GM18511 (cell line): Measurements from ENCODE around the gene NDFIP1.

Experiments
- ATAC-seq: cut with Tn5 transposase; IDR thresholded peaks from one replicate; pipeline ENCODE4 v1.9.1; 2021; ENCODE audit warnings: mild to moderate bottlenecking, moderate library complexity; ENCODE audit not compliant: unreplicated experiment

NDFIP1 gene

DNA sequence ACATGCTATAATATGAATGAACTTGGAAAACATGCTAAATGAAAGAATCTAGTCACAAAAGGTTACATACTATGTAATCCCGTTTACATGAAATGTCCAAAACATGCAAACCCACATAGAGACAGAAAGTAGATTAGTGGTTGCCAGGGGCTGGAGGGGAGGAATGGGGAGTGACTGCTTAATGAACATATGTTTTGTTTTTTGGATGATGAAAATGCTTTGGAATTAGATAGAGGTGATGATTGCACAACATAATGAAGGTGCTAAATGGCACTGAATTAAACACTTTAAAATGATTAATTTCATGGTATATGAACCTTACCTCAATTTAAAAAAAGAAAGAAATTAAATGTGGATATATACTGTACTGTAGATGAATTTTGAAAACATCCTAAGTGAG lies 17.6 kb upstream of the NDFIP1 start:
- ATAC-seq = no peak

DNA sequence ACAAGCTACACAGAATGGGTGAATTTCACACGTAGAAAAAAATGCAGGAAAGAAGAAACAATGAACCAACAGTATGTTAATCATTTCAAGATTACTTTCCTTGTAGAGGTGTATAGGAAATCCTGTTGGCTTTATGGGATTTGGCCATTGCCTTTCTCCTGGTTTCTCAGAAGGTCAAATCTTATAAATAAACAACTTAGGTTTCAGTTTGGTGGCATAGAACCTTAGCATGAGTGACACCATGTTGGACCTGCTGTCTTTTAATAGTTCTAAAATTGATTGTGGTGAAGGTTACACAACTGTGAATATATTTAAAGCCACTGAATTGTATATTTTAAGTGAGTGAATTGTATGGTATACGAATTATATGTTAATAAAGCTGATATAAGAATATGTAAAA lies 16.7 kb upstream of the NDFIP1 start:
- no peak for ATAC-seq

DNA sequence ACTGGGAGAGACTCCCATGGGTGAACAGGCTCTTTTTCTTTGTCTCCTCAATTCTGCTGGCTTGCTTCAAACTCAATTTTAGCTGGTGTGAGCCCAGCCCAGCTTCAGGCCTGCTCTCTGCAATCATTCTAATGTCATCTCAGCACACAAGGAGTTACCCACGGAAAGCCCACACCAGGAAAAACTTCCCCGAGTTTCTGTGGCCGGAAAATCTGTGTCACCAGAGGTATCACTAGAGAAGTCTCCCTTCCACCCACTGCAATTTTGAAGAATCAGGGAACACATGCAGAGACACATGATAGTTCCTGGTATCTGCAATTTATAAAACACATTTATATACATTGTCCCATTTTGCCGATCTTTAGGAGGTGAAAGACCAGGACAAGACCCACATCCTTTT lies 13.5 kb upstream of the NDFIP1 start:
- no peak for ATAC-seq

DNA sequence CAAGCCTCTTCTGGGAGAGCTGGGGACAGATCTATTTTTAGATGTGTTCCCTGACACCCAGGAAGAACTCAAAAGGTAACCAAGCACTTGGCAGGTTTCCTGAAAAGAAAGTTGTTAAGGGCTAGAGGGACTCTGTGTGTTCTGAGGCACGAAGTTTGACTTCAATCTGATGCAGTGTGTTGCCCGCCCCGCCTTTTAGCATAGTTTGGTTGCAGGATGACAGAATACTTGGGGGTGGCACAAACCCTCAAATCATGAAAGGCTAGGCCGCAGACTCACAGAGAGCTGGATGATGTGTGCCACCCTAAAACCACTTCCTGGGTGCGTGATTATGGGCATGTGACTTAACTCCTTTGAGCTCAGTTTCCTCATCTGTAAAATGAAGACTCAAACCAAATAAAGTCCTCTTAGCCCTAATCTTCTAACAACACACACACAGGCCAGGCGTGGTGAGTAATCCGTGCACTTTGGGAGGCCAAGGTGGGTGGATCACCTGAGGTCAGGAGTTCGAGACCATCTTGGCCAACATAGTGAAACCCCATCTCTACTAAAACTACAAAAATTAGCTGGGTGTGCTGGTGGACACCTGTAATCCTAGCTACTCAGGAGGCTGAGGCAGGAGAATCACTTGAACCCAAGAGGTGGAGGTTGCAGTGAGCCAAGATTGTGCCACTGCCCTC lies 12.8 kb upstream of the NDFIP1 start:
- no peak for ATAC-seq

DNA sequence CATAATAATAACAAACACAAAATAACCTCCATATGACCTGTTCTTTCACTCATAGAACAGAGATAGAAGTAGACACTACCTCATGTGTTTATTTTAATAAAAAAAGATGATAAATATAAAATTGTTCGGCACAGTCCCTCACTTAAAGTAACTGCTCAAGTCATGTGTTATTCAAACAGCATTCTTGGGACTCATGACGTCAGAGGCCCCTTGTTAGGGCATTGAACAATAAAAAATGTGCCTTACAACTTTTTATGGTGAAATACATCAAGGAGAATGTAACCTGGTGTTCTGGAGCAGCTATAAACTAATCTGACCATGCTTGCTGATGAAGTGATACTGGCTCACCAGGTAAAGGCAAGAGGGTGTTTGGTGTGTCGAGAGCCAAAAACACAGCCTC lies 12.2 kb upstream of the NDFIP1 start:
- ATAC-seq = no peak

GRCh38 chr5:142097681-142098080 lies 10.9 kb upstream of the NDFIP1 start:
- no peak for ATAC-seq

- no peak for ATAC-seq
Measured at GRCh38 chr5:142098275-142098674, 10.3 kb upstream of the NDFIP1 start.

- no peak for ATAC-seq
Measured at GRCh38 chr5:142098931-142099330, 9.6 kb upstream of the NDFIP1 start.

- no peak for ATAC-seq
Measured at GRCh38 chr5:142100307-142100706, 8.3 kb upstream of the NDFIP1 start.

GRCh38 chr5:142102980-142103740 lies 5.4 kb upstream of the NDFIP1 start:
- ATAC-seq = no peak

DNA sequence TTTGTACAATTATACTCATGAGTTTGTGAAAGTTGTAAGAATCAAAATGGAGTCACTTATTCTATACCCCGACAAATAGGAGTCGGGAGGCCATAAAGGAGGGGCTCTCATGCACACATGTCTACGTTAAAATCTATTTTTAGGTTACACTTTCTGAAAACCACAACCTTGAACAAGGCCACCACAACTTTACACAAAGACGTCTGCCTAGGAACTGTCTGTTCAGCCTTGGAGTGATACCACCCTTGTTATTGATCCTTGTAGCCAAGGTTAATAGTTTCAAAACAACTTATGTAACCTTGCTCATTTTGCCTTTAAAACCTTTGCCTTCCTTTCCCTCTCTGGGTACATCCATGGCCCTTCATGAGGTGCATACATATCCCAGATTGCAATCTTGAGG lies 4.1 kb upstream of the NDFIP1 start:
- no peak for ATAC-seq

GRCh38 chr5:142106061-142106460 lies 2.5 kb upstream of the NDFIP1 start:
- ATAC-seq = no peak

DNA sequence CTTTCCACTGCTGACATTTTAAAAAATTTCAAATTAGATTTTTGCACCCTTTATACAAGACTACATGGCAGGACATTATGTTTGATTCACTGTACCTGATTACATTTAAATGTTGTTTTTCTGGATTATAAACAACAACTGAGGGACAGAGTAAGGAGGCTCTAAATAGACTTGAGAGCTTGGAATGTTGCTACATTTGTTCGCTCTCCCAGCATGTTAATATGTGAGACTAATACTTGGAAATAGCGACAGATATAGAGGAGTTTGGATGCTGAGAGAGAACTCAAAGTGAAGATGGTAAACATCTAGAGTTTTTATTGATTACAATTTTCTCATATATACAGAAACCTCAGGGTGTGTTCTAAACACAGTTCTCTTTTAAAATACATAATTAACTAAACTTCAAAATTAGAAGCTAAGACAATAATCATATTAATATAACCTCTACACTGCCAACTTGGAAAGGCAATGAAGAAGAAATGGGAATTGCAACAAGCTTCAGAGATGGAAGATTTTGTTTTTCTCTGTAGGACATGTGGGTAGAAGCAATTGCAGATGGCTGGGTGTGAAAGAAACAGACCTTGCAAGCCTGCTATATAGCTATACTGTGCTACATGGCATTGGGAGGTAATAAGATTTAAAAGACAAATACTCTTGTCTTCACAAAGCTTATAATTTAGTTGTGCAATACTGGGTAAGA lies 1.4 kb upstream of the NDFIP1 start:
- ATAC-seq = no peak

- ATAC-seq = no peak
Measured at GRCh38 chr5:142107736-142108431, 695 bp upstream of the NDFIP1 start.

DNA sequence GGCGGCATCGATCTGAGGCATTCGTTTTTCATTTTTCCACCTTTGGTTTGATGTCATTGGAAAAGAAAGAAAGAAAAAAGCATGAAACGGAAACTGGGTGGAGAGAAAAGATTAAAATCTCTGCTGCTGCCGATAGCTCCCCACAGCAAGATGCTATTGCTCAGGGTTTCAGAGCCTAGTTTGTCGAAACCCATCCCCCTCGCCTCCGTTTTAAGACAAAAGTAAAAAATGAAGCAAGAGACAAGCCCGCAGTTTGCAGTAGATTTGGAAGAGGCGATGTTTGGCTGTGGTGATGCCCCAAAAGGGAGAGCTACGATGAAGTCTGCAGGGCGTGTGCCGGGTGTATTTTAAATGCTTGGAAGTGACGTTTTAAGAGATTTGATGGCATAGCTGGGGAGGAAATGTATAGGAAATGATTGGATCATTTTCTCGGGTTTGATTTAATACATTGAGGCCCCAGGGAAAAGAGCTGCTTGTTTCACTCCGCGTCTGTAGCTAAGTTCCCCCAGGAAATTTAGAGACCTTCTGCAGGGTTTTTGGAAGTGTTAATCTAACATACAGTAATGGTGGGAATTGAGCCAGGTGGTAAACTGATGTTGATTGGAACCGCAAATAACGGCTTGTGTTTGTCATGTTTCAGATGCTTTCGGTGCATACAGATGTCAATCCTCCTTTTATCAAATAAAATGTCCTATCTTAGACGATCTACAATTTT lies 909 bp downstream of the NDFIP1 start:
- ATAC-seq = peak; percentile 20

- ATAC-seq = no peak
Measured at GRCh38 chr5:142110046-142110531, 1.5 kb downstream of the NDFIP1 start.

DNA sequence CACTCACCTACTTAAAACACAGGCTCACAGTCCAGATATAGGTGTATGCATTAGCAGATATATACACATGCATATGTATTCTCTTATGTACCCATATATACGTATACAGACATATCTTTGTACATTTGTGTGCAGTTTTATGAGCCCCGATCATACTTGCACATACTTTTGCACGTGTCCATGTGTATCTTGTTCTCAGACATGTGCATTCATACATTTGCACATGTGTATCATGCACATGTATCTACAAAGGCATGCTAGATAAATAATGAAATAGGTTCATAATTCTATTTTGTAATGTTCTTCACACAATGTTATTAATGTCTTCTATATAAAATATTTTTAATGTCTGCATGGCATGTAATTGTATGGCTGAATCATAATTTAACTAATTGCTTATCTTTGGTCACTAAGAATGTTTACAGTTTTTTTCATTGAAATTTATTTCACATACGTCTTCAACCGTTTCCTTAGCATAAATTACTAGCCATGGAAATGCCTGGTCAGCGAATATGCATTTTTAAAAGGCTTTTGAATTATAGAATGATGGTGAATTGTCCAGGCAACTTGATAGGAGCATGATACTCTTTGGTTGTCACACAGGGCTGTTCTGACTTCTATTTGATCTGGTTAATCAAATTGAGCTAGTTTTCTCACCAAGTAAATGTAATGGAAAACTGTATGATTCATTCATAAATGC lies 2.6 kb downstream of the NDFIP1 start:
- no peak for ATAC-seq

- no peak for ATAC-seq
Measured at GRCh38 chr5:142114687-142115086, 6.1 kb downstream of the NDFIP1 start.

DNA sequence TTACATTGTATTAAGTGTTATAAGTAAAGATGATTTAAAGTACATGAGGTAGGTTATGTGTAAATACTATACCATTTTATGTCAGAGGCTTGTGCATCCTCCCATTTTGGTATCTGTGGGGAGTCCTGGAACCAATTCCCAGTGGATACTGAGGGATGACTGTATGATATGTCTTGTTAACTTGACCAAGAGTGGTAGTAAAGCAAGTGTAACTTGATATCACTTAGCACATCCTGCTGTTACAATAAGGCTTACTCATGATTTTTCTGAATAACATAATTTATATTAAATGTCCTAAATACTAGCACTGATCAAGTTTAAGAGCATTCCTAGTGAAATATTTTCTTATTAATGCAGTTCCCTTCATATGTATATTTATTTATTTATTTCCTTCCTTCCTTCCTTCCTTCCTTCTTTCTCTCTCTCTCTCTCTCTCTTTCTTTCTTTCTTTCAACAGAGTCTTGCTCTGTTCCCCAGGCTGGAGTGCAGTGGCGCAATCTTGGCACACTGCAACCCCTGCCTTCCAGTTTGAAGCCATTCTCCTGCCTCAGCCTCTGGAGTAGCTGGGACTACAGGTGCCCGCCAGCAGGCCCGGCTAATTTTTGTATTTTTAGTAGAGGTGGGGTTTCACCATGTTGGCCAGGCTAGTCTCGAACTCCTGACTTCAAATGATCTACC lies 7.5 kb downstream of the NDFIP1 start:
- no peak for ATAC-seq
